Measurements from ENCODE around the gene BNIP3.

BNIP3 gene

GRCh38 chr10:131977323-131978096 lies 4.2 kb downstream of the BNIP3 start:
- TF ChIP-seq CTCF (conservative IDR thresholded peaks at IDR 0.05) = no peak
- TF ChIP-seq ZFX (IDR thresholded peaks at IDR 0.05) = no peak
- H3K27ac ChIP-seq = no peak overlapping the region

DNA sequence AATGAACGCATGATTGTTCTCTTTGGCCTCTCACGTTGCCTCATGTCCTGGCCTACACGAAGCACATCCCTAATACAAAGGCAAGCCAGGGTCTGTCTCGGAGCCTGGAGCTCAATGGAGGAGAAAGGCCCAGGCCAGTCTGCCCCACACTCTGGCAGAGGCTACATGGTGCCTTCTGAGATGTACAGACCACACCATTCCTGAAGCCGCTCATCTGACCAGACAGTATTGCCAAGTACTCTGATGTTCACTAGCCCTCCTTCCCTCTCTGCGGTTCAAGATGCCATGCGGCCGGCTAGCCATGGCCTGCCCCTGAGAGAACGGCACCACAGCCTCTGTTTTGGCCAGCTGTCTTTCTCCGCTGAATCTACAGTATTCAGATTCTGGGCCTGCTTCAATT lies 5.9 kb downstream of the BNIP3 start:
- H3K27ac ChIP-seq = no peak overlapping the region
- no peak for TF ChIP-seq CTCF (conservative IDR thresholded peaks at IDR 0.05)
- TF ChIP-seq ZFX (IDR thresholded peaks at IDR 0.05) = no peak

DNA sequence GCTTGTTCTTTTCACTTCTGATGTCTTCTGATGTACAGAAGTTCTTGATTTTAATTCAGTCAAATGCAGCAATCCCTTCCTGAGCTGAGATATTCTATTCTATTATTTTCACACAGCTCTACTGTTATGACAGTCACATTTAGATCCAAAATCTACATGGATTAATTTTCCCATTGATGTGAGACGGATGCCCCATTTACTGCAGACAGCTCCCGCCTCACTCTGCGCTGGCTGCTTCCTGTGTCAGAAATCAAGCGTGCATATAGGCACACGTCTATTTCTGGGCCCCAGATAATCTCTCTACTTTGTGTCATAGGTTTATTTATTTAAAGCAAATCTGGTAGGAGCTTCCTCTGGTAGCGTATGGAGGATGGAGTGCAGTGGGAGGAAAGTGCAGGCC lies 6.7 kb downstream of the BNIP3 start:
- TF ChIP-seq CTCF (conservative IDR thresholded peaks at IDR 0.05) (no peak), ZFX (IDR thresholded peaks at IDR 0.05) (no peak)
- H3K27ac ChIP-seq = no peak overlapping the region

- H3K27ac ChIP-seq = no peak overlapping the region
- TF ChIP-seq ZFX (IDR thresholded peaks at IDR 0.05) (no peak), CTCF (conservative IDR thresholded peaks at IDR 0.05) (no peak)
These were observed 7.5 kb downstream of the BNIP3 start for GRCh38 chr10:131974034-131974817.

DNA sequence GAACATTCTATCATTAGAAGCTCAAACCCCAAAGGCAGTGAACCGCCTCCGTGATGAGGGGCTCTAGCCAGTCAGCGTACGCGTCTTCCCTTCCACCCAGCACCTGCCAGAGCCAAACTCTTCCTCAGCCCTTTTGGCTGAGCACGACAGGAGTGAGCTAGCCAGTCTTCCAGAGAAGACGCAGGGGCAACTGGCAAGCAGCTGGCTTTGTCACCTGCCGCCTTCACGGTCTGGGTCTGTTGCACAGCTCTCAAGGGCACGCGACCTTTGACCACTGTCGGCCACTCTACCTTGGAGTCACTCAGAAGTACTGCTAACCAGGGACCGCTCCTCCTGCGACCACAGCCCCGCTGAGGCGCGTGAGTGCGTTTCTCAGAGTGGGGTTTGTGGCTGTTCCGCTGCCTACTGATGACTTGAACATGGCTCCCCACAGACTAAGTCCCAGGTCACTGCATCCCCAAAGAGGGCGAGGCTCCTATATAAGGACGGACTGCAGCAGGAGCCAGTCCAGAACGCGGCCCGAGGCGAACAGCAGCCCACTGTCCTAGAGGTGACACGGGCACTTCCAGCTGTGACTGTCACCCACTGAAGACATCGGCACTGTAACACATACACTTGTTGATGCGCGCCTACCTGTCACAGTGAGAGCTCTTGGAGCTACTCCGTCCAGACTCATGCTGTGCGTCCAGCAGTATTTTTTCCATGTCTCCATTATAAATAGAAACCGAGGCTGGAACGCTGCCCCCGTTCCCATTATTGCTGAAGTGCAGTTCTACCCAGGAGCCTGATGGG lies 8.4 kb downstream of the BNIP3 start:
- TF ChIP-seq CTCF (conservative IDR thresholded peaks at IDR 0.05) = no peak
- TF ChIP-seq ZFX (IDR thresholded peaks at IDR 0.05) = no peak
- no peak overlapping the region for H3K27ac ChIP-seq

DNA sequence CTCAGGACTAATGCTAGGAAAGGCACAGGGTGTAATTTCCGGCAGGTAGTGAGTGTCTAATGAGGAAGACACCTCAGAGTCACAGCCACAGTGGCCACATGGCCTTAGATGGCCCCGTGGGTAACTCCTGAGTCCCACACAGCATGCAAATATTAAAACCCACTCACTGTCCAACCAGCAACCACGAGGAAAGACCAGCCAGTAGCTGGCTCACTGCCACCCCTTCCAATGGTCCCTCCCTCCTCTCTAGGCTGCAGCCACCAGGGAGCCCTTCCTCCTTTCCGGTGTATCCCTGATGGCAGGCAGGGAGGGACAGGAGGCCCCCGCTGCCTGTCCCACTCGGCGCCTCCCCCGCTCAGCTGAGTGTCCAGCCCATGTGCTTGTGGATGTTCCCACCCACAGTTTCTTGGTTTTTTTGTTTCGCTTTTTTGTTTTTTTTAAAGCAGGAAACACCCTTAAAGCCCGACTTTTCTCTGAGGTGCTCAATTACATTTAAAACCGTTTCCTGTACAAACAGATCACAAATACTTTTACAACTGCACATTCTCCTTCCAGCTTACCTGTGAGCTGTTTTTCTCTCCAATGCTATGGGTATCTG lies 9.2 kb downstream of the BNIP3 start:
- no peak overlapping the region for H3K27ac ChIP-seq
- TF ChIP-seq CTCF (conservative IDR thresholded peaks at IDR 0.05) = no peak
- no peak for TF ChIP-seq ZFX (IDR thresholded peaks at IDR 0.05)

All from C4-2B (cell line).